SU-DHL-6 (cell line): ENCODE data around the gene CCDC185.

Experiments used
- CTCF ChIP-seq: fragments of 200-600 bp; sonication (generic); IDR thresholded peaks from one replicate; pipeline ENCODE4 v1.5.1; 2017; ENCODE audit warnings: antibody characterized with exemption, mild to moderate bottlenecking, low read length, moderate library complexity; ENCODE audit not compliant: insufficient read depth, poor library complexity, severe bottlenecking
- EZH2phosphoT487 ChIP-seq: fragments of 200-600 bp; sonication (generic), shearing (Covaris generic); conservative IDR thresholded peaks from 2 replicates; pipeline ENCODE4 v1.6.1; 2018; ENCODE audit warnings: mild to moderate bottlenecking, antibody characterized with exemption, low read length, moderate library complexity, mixed read lengths

DNA sequence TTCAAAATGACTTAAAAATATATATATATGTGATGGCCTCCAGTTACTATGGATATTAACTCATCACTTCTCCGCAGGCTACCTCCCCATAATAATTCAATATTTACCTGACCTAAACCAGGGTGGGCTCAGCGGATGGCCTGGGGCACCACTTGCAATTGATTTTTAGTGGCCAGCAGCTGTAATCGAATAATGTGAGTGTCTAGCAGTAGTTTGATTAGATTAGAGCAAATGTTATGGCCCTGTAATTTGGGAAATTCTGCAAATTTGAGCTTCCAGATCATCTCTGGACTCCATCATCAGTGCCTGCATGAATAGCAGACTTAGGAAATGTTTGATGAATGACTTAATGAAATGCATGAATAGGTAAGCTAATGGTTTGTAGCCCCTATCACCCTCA lies 44.0 kb upstream of the CCDC185 start:
- no peak for TF ChIP-seq CTCF
- TF ChIP-seq EZH2phosphoT487: no peak
